Karpas-422 (cell line): ENCODE data around the gene ULK1. TPM values are rescaled to one million over a fixed set of nuclear protein-coding genes. Genes with fewer than 3 reads are reported as not detected.

Experiments
- DNase-seq: peaks from one replicate; pipeline ENCODE4 v3.0.0-alpha.2; 2015
- H2AFZ ChIP-seq: fragments of 200-600 bp; sonication (generic); 2 replicates; pipeline ENCODE4 v1.6.1; 2014; ENCODE audit warnings: antibody characterized with exemption, low read length, mixed read lengths
- H3K27ac ChIP-seq: fragments of 200-600 bp; sonication (generic); 2 replicates; pipeline ENCODE4 v1.5.1; 2014; ENCODE audit warnings: mild to moderate bottlenecking, low read length, moderate library complexity
- H3K27me3 ChIP-seq: fragments of 200-600 bp; sonication (generic); 2 replicates; pipeline ENCODE4 v1.6.1; 2014; ENCODE audit warnings: low read length, mixed read lengths
- H3K36me3 ChIP-seq: fragments of 200-600 bp; sonication (generic); 2 replicates; pipeline ENCODE4 v1.6.1; 2014; ENCODE audit warnings: low read length, mixed read lengths; ENCODE audit not compliant: insufficient read depth
- H3K4me1 ChIP-seq: fragments of 200-600 bp; sonication (generic); 2 replicates; pipeline ENCODE4 v1.6.1; 2014; ENCODE audit warnings: mild to moderate bottlenecking, low read length, mixed read lengths
- H3K4me2 ChIP-seq: fragments of 200-600 bp; sonication (generic); 2 replicates; pipeline ENCODE4 v1.6.1; 2014; ENCODE audit warnings: low read length, low read depth, mild to moderate bottlenecking; ENCODE audit not compliant: poor library complexity, severe bottlenecking
- H3K4me3 ChIP-seq: fragments of 200-600 bp; sonication (generic); 2 replicates; pipeline ENCODE4 v1.5.1; 2014; ENCODE audit warnings: mild to moderate bottlenecking, antibody characterized with exemption, low read length, mixed read lengths
- H3K79me2 ChIP-seq: fragments of 200-600 bp; sonication (generic); 2 replicates; pipeline ENCODE4 v1.6.1; 2014; ENCODE audit warnings: mild to moderate bottlenecking, low read length, mixed read lengths
- H3K9ac ChIP-seq: fragments of 200-600 bp; sonication (generic); 2 replicates; pipeline ENCODE4 v1.6.0; 2014; ENCODE audit warnings: low read length
- H3K9me2 ChIP-seq: fragments of 200-600 bp; sonication (generic), shearing (Covaris generic); replicated peaks from 2 replicates; pipeline ENCODE4 v1.6.0; 2014; ENCODE audit warnings: mild to moderate bottlenecking, low read length, moderate library complexity; ENCODE audit not compliant: insufficient read depth
- H3K9me3 ChIP-seq: fragments of 300-700, 200-600 bp; sonication (generic); 2 replicates; pipeline ENCODE4 v1.6.1; 2014; ENCODE audit warnings: low read length, mixed read lengths
- H4K20me1 ChIP-seq: fragments of 200-600 bp; sonication (generic); 2 replicates; pipeline ENCODE4 v1.6.1; 2014; ENCODE audit warnings: mild to moderate bottlenecking, antibody characterized with exemption, low read length, low read depth; ENCODE audit not compliant: insufficient read depth
- total RNA-seq: library from RNA; depleted of rRNA; stranded (reverse); fragments of >200 nt; shearing (Covaris generic); gene quantifications from 2 replicates; pipeline ENCODE4 v1.2.3, GENCODE V29; 2014; ENCODE audit warnings: low replicate concordance

Gene ULK1
- total RNA-seq, 1 experiment from 2014 or later = 6.9 TPM

GRCh38 chr12:131941987-131942341, 47.5 kb downstream of the ULK1 start:
- no peaks in the 10 kb centered on the region for H3K9me2 ChIP-seq
- DNase-seq = no peak
- no peaks in the 10 kb centered on the region for H3K9me3 ChIP-seq
- H3K36me3 ChIP-seq = peaks cover 24% of the 10 kb centered on the region
- H2AFZ ChIP-seq = no peak overlapping the region
- no peaks in the 10 kb centered on the region for H3K27me3 ChIP-seq
- 0 out of 2 replicates have a peak, but pooled peaks cover 8% of the 10 kb centered on the region for H4K20me1 ChIP-seq
- H3K4me2 ChIP-seq = no peak overlapping the region
- H3K4me3 ChIP-seq = no peak overlapping the region
- no peak overlapping the region for H3K27ac ChIP-seq
- no peak overlapping the region for H3K9ac ChIP-seq
- H3K79me2 ChIP-seq = no peaks in the 10 kb centered on the region
- no peaks in the 10 kb centered on the region for H3K4me1 ChIP-seq

GRCh38 chr12:131942671-131943070, 48.2 kb downstream of the ULK1 start:
- no peak overlapping the region for H3K4me3 ChIP-seq
- no peaks in the 10 kb centered on the region for H3K27me3 ChIP-seq
- no peaks in the 10 kb centered on the region for H3K79me2 ChIP-seq
- no peak overlapping the region for H3K9ac ChIP-seq
- no peak overlapping the region for H3K4me2 ChIP-seq
- no peak overlapping the region for H3K27ac ChIP-seq
- H2AFZ ChIP-seq = no peak overlapping the region
- no peak for DNase-seq
- peaks cover 24% of the 10 kb centered on the region for H3K36me3 ChIP-seq
- H3K9me3 ChIP-seq = no peaks in the 10 kb centered on the region
- H3K9me2 ChIP-seq = no peaks in the 10 kb centered on the region
- 0 out of 2 replicates have a peak, but pooled peaks cover 8% of the 10 kb centered on the region for H4K20me1 ChIP-seq
- no peaks in the 10 kb centered on the region for H3K4me1 ChIP-seq

GRCh38 chr12:131943389-131943788, 49.0 kb downstream of the ULK1 start:
- no peaks in the 10 kb centered on the region for H3K27me3 ChIP-seq
- H3K4me2 ChIP-seq = no peak overlapping the region
- no peaks in the 10 kb centered on the region for H3K9me3 ChIP-seq
- H3K79me2 ChIP-seq = no peaks in the 10 kb centered on the region
- no peaks in the 10 kb centered on the region for H3K4me1 ChIP-seq
- no peak overlapping the region for H3K9ac ChIP-seq
- no peak overlapping the region for H3K4me3 ChIP-seq
- peaks cover 21% of the 10 kb centered on the region for H3K36me3 ChIP-seq
- H2AFZ ChIP-seq = no peak overlapping the region
- no peaks in the 10 kb centered on the region for H3K9me2 ChIP-seq
- 0 out of 2 replicates have a peak, but pooled peaks cover 8% of the 10 kb centered on the region for H4K20me1 ChIP-seq
- H3K27ac ChIP-seq = no peak overlapping the region
- DNase-seq = no peak

GRCh38 chr12:131943876-131944275, 49.5 kb downstream of the ULK1 start:
- Histone ChIP-seq H4K20me1 (0 out of 2 replicates have a peak, but pooled peaks cover 8% of the 10 kb centered on the region), H3K9me3 (no peaks in the 10 kb centered on the region), H3K4me3 (no peak overlapping the region), H3K9me2 (no peaks in the 10 kb centered on the region), H3K4me1 (no peaks in the 10 kb centered on the region), H2AFZ (no peak overlapping the region), H3K4me2 (no peak overlapping the region), H3K36me3 (peaks cover 21% of the 10 kb centered on the region; the same call in 1 of the 2 replicates), H3K27ac (no peak overlapping the region), H3K79me2 (no peaks in the 10 kb centered on the region), H3K27me3 (no peaks in the 10 kb centered on the region), H3K9ac (no peak overlapping the region)
- DNase-seq = no peak

- Histone ChIP-seq H3K4me3 (no peak overlapping the region), H3K27me3 (no peaks in the 10 kb centered on the region), H3K4me1 (peaks cover 4% of the 10 kb centered on the region), H3K9ac (no peak overlapping the region), H2AFZ (no peak overlapping the region), H3K9me3 (no peaks in the 10 kb centered on the region), H3K9me2 (no peaks in the 10 kb centered on the region), H3K79me2 (no peaks in the 10 kb centered on the region), H3K27ac (no peak overlapping the region), H3K4me2 (no peak overlapping the region), H3K36me3 (peaks cover 21% of the 10 kb centered on the region; the same call in 1 of the 2 replicates), H4K20me1 (0 out of 2 replicates have a peak, but pooled peaks cover 8% of the 10 kb centered on the region)
- no peak for DNase-seq
Measured at GRCh38 chr12:131944601-131945251, 50.3 kb downstream of the ULK1 start.

- no peak overlapping the region for H3K4me2 ChIP-seq
- no peak overlapping the region for H2AFZ ChIP-seq
- no peaks in the 10 kb centered on the region for H3K27me3 ChIP-seq
- H3K4me3 ChIP-seq = no peak overlapping the region
- no peak overlapping the region for H3K27ac ChIP-seq
- peaks cover 17% of the 10 kb centered on the region for H3K79me2 ChIP-seq
- 0 out of 2 replicates have a peak, but pooled peaks cover 14% of the 10 kb centered on the region for H3K36me3 ChIP-seq
- no peak overlapping the region for H3K9ac ChIP-seq
- H3K4me1 ChIP-seq = peaks cover 10% of the 10 kb centered on the region
- 0 out of 2 replicates have a peak, but pooled peaks cover 6% of the 10 kb centered on the region for H4K20me1 ChIP-seq
- H3K9me3 ChIP-seq = no peaks in the 10 kb centered on the region
- no peak for DNase-seq
- no peaks in the 10 kb centered on the region for H3K9me2 ChIP-seq
Measured at GRCh38 chr12:131946757-131947156, 52.3 kb downstream of the ULK1 start.

- H3K27ac ChIP-seq = no peak overlapping the region
- H2AFZ ChIP-seq = no peak overlapping the region
Measured at GRCh38 chr12:131947482-131948027, 53.1 kb downstream of the ULK1 start.

GRCh38 chr12:131948166-131948712, 53.8 kb downstream of the ULK1 start:
- no peak overlapping the region for H3K27ac ChIP-seq

More at GRCh38 chr12:131947482-131948027, 53.1 kb downstream of the ULK1 start:
- Histone ChIP-seq H3K36me3 (0 out of 2 replicates have a peak, but pooled peaks cover 10% of the 10 kb centered on the region), H3K79me2 (peaks cover 25% of the 10 kb centered on the region), H3K4me3 (no peak overlapping the region), H3K27me3 (no peaks in the 10 kb centered on the region), H3K9me2 (no peaks in the 10 kb centered on the region), H3K9me3 (no peaks in the 10 kb centered on the region), H4K20me1 (peaks cover 9% of the 10 kb centered on the region; the same call in 1 of the 2 replicates), H3K9ac (no peak overlapping the region), H3K4me1 (peaks cover 10% of the 10 kb centered on the region), H3K4me2 (no peak overlapping the region)
- DNase-seq = no peak

More at GRCh38 chr12:131948166-131948712, 53.8 kb downstream of the ULK1 start:
- no peaks in the 10 kb centered on the region for H3K9me3 ChIP-seq
- H4K20me1 ChIP-seq = peaks cover 15% of the 10 kb centered on the region; the same call in 1 of the 2 replicates
- H2AFZ ChIP-seq = no peak overlapping the region
- DNase-seq = no peak
- H3K4me1 ChIP-seq = peaks cover 10% of the 10 kb centered on the region
- H3K27me3 ChIP-seq = no peaks in the 10 kb centered on the region
- H3K36me3 ChIP-seq = 0 out of 2 replicates have a peak, but pooled peaks cover 5% of the 10 kb centered on the region
- no peak overlapping the region for H3K9ac ChIP-seq
- H3K79me2 ChIP-seq = peaks cover 32% of the 10 kb centered on the region
- H3K4me2 ChIP-seq = no peak overlapping the region
- no peaks in the 10 kb centered on the region for H3K9me2 ChIP-seq
- no peak overlapping the region for H3K4me3 ChIP-seq
